A673 (cell line): ENCODE results near the gene ANO1. TPM values are rescaled to one million over a fixed set of nuclear protein-coding genes. Genes with fewer than 3 reads are reported as not detected.

Experiments used
- BruUV-seq: library from RNA; stranded (reverse); fragments of 400-500 nt; replicated peaks from 2 replicates; lab custom pipeline; 2021; lab: Mats Ljungman, UMichigan
- CTCF ChIA-PET: fragments of 300-600 bp; sonication (Branson Sonifier 250); formaldehyde crosslinking; loops from one replicate; lab custom pipeline; 2022; ENCODE audit warnings: antibody characterized with exemption; lab: Charles Lee
- POLR2A ChIA-PET: fragments of 300-600 bp; sonication (Branson Sonifier 250); formaldehyde crosslinking; loops from one replicate; lab custom pipeline; 2022; ENCODE audit warnings: antibody characterized with exemption; ENCODE audit not compliant: low non-redundant PET; lab: Charles Lee
- DNase-seq: peaks from one replicate; pipeline ENCODE4 v3.0.0-alpha.2; 2015; ENCODE audit warnings: low spot score
- H3K27ac ChIP-seq: fragments of 200-600 bp; sonication (generic); 2 replicates; pipeline ENCODE4 v1.5.1; 2016; ENCODE audit warnings: mixed run types, low read depth, mild to moderate bottlenecking, mixed read lengths, antibody characterized with exemption, low read length; ENCODE audit not compliant: poor library complexity, severe bottlenecking
- H3K27me3 ChIP-seq: fragments of 200-600 bp; sonication (generic); replicated peaks from 2 replicates; pipeline ENCODE4 v1.6.1; 2017; ENCODE audit warnings: mixed run types, low read depth, mild to moderate bottlenecking, mixed read lengths, antibody characterized with exemption, low read length; ENCODE audit not compliant: insufficient read depth, poor library complexity
- H3K36me3 ChIP-seq: fragments of 200-600 bp; sonication (generic); 2 replicates; pipeline ENCODE4 v1.6.1; 2016; ENCODE audit warnings: mixed run types, mild to moderate bottlenecking, mixed read lengths, antibody characterized with exemption, low read length; ENCODE audit not compliant: insufficient read depth, poor library complexity, severe bottlenecking
- H3K4me1 ChIP-seq: fragments of 200-600 bp; sonication (generic); 2 replicates; pipeline ENCODE4 v1.6.1; 2017; ENCODE audit warnings: mixed run types, mild to moderate bottlenecking, mixed read lengths, antibody characterized with exemption, low read length; ENCODE audit not compliant: insufficient read depth, poor library complexity, severe bottlenecking
- H3K4me3 ChIP-seq: fragments of 200-600 bp; sonication (generic); 2 replicates; pipeline ENCODE4 v1.5.1; 2016; ENCODE audit warnings: low read depth, mixed run types, mild to moderate bottlenecking, mixed read lengths, low read length; ENCODE audit not compliant: poor library complexity, severe bottlenecking
- H3K9me3 ChIP-seq: fragments of 200-600 bp; sonication (generic); 2 replicates; pipeline ENCODE4 v1.6.1; 2016; ENCODE audit warnings: mixed run types, low read depth, mild to moderate bottlenecking, mixed read lengths, antibody characterized with exemption, low read length; ENCODE audit not compliant: poor library complexity, severe bottlenecking
- EZH2 ChIP-seq: fragments of 200-600 bp; sonication (generic); IDR thresholded peaks from 2 replicates; pipeline ENCODE4 v1.6.1; 2017; ENCODE audit warnings: borderline replicate concordance, low read depth, mild to moderate bottlenecking, mixed read lengths, antibody characterized with exemption, low read length; ENCODE audit not compliant: poor library complexity, severe bottlenecking
- intact Hi-C: fragments of 100-400 bp; cut with micrococcal nuclease; formaldehyde crosslinking; loops from one replicate; pipeline ENCODE4 v1.10.0; 2022; ENCODE audit not compliant: unreplicated experiment
- total RNA-seq: library from RNA; stranded (reverse); gene quantifications from 2 replicates; pipeline ENCODE4 v1.2.3, GENCODE V29; 2021
- TF ChIP-seq, protein P1 (sequence below): fragments of 300-800, 200-600 bp; sonication (generic); conservative IDR thresholded peaks from 2 replicates; pipeline ENCODE4 v1.5.1; 2017; ENCODE audit warnings: low read depth, mild to moderate bottlenecking, antibody characterized with exemption, low read length, moderate library complexity, mixed read lengths

ANO1 gene
- total RNA-seq, 1 experiment from 2014 or later = 0.90 TPM

DNA sequence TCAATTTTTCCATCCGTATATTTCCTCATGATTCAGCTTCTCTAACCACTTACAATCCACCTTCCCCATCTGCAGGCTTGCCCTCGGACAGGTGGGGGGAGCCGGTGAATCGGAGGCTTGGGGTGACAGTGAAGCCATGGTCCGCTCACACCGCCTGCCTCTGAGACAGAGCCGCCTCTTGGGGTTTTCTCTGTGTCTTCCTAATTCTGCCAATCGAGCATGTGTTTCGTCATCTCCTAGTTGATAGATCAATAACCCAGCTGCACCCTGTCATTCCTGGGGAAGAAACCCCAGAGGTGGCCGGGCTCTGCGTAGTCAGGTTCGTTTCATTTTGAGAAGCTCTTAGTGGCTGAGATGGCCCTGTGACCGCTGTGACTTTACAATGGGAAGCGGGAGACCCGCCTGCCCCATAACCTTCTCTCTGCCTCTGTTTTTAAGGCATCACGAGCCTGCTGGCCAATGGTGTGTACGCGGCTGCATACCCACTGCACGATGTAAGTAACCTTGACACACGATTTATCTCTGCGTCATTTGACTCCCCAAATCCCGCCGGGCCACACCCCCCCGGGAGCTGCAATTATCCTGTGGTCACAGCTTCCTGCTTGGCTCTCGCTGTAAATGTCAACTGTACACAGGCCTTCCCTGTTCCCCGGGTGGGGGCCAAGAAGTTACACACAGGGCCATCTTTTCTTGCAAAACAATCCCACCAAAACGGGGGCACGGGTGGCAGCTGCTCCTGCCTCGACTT, 33.3 kb downstream of the ANO1 start:
- Histone ChIP-seq H3K9me3 (no peaks in the 10 kb centered on the region), H3K27ac (peak overlapping the region; percentile 64), H3K4me1 (peaks cover 20% of the 10 kb centered on the region), H3K36me3 (no peaks in the 10 kb centered on the region), H3K27me3 (no peaks in the 10 kb centered on the region), H3K4me3 (no peak overlapping the region)
- intact Hi-C loops = no loop called here
- TF ChIP-seq, protein P1, sequence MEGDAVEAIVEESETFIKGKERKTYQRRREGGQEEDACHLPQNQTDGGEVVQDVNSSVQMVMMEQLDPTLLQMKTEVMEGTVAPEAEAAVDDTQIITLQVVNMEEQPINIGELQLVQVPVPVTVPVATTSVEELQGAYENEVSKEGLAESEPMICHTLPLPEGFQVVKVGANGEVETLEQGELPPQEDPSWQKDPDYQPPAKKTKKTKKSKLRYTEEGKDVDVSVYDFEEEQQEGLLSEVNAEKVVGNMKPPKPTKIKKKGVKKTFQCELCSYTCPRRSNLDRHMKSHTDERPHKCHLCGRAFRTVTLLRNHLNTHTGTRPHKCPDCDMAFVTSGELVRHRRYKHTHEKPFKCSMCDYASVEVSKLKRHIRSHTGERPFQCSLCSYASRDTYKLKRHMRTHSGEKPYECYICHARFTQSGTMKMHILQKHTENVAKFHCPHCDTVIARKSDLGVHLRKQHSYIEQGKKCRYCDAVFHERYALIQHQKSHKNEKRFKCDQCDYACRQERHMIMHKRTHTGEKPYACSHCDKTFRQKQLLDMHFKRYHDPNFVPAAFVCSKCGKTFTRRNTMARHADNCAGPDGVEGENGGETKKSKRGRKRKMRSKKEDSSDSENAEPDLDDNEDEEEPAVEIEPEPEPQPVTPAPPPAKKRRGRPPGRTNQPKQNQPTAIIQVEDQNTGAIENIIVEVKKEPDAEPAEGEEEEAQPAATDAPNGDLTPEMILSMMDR = no peak
- no peak for TF ChIP-seq EZH2
- peak; percentile 93 for DNase-seq
- no TSS peak for BruUV-seq
- POLR2A ChIA-PET = no interaction called here
- CTCF ChIA-PET = no interaction called here

DNA sequence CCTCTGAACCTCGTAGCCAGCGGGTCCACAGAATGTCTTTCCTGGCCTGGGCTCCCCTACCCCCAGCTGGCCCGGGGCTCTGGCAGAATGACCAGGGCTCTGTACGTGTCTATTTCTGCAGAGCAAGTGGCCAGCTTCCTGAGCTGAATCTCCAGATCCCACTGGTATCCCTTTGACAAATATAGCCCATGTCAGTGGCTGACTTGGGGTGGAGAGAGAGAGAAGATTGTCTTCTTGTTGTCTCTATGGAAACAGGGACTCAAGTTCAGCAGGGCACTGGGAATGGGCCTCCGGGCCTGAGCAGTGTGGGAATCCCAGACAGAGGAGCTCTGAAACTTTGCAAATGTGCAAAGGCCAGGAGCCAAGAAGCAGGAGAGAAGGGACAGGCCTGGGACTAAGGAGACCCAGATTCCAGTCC, 33.9 kb downstream of the ANO1 start:
- POLR2A ChIA-PET = no interaction called here
- BruUV-seq = no TSS peak
- DNase-seq = no peak
- Histone ChIP-seq H3K4me1 (peaks cover 20% of the 10 kb centered on the region), H3K4me3 (no peak overlapping the region), H3K27ac (peak overlapping the region; percentile 38), H3K27me3 (no peaks in the 10 kb centered on the region), H3K36me3 (no peaks in the 10 kb centered on the region), H3K9me3 (no peaks in the 10 kb centered on the region)
- TF ChIP-seq, protein P1 = no peak
- no peak for TF ChIP-seq EZH2
- CTCF ChIA-PET = no interaction called here
- intact Hi-C loops = no loop called here

DNA sequence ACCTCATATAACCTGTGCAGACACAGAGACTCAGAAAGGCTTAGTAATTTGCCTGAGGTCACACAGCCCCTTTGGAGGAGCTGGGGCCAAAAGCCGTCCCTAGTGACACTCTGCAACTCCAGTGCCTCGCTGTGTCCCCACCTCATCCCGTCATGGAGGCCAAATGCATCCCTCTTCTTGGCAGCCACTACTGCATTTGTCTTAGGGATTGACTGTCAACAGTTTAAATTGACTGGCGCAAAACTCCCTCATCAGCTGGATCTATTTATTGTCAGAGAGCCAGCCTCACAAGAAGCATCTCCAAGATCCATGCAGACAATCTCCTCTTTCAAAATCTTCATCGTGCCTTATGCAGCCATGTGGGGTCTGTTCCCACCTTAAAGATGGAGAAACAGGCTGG, 35.7 kb downstream of the ANO1 start:
- BruUV-seq = no TSS peak
- CTCF ChIA-PET = no interaction called here
- Histone ChIP-seq H3K27me3 (no peaks in the 10 kb centered on the region), H3K4me1 (peaks cover 20% of the 10 kb centered on the region), H3K36me3 (no peaks in the 10 kb centered on the region), H3K4me3 (no peak overlapping the region), H3K9me3 (no peaks in the 10 kb centered on the region), H3K27ac (no peak overlapping the region)
- intact Hi-C loops = no loop called here
- TF ChIP-seq EZH2 = no peak
- TF ChIP-seq, protein P1 = no peak
- DNase-seq = no peak
- POLR2A ChIA-PET = no interaction called here
